ENCODE data around the gene GLE1.

Gene GLE1

GRCh38 chr9:128469070-128469469, 35.4 kb upstream of the GLE1 start:
- no peak overlapping the region for H3K4me3 ChIP-seq (ENCODE audit: low read depth, low read length)
- no peak for TF ChIP-seq CTCF (IDR thresholded peaks at IDR 0.05; ENCODE audit: low read depth, low read length)

DNA sequence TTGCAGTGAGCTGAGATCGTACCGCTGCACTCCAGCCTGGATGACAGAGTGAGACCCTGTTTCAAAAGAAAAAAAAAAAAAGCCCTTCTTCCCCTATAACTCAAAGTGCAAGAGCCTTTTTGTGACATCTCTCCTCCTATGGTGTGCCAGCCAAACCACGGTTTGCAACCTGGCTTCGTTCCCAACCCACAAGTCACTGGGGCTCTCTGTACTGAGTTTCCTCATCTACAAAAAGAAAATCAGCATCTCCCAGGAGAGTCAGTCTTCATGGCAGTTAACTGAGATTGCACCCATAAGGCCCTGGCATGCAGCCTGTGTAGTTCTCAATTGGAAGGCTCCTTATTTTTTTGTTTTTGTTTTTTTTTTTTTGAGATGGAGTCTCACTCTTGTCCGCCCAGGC, 34.0 kb upstream of the GLE1 start:
- H3K4me3 ChIP-seq (ENCODE audit: low read depth, low read length) = no peak overlapping the region
- no peak for TF ChIP-seq CTCF (IDR thresholded peaks at IDR 0.05; ENCODE audit: low read depth, low read length)

GRCh38 chr9:128473104-128473503, 31.4 kb upstream of the GLE1 start:
- no peak for TF ChIP-seq CTCF (IDR thresholded peaks at IDR 0.05; ENCODE audit: low read depth, low read length)

DNA sequence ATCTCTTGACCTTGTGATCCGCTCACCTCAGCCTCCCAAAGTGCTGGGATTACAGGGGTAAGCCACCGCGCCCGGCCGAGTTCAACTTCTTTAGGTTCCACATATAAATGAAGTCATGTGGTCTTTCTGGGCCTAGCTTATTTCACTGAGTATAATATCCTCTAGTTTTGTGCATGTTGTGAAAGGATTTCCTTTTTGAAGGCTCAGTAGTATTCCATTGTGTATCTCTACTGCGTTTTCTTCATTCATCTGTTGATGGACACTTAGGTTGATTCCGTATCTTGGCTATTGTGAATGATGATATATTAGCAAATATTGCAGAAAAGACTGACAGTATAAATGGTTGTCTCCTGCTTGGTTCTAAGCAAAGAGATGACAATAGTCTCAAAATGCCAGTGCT, 28.7 kb upstream of the GLE1 start:
- no peak overlapping the region for H3K4me3 ChIP-seq (ENCODE audit: low read depth, low read length)
- TF ChIP-seq CTCF (IDR thresholded peaks at IDR 0.05; ENCODE audit: low read depth, low read length) = no peak

More at GRCh38 chr9:128473104-128473503, 31.4 kb upstream of the GLE1 start:
- no peak overlapping the region for H3K4me3 ChIP-seq (ENCODE audit: low read depth, low read length)

- no peak for TF ChIP-seq CTCF (IDR thresholded peaks at IDR 0.05; ENCODE audit: low read depth, low read length)
- no peak overlapping the region for H3K4me3 ChIP-seq (ENCODE audit: low read depth, low read length)
Measured at GRCh38 chr9:128479262-128479661, 25.3 kb upstream of the GLE1 start.

- no peak overlapping the region for H3K4me3 ChIP-seq (ENCODE audit: low read depth, low read length)
- TF ChIP-seq CTCF (IDR thresholded peaks at IDR 0.05; ENCODE audit: low read depth, low read length) = no peak
Measured at GRCh38 chr9:128481561-128481960, 23.0 kb upstream of the GLE1 start.

- H3K4me3 ChIP-seq (ENCODE audit: low read depth, low read length) = no peak overlapping the region
- no peak for TF ChIP-seq CTCF (IDR thresholded peaks at IDR 0.05; ENCODE audit: low read depth, low read length)
Measured at GRCh38 chr9:128482186-128482585, 22.3 kb upstream of the GLE1 start.

All from WI38 (cell line).